ENCODE measurements around the gene WWC2.
"Not testable (repeated sequence)": the region's sequence is repeated elsewhere in the genome, so short reads cannot be mapped to it uniquely, and the experiment has no call there.

WWC2 gene

DNA sequence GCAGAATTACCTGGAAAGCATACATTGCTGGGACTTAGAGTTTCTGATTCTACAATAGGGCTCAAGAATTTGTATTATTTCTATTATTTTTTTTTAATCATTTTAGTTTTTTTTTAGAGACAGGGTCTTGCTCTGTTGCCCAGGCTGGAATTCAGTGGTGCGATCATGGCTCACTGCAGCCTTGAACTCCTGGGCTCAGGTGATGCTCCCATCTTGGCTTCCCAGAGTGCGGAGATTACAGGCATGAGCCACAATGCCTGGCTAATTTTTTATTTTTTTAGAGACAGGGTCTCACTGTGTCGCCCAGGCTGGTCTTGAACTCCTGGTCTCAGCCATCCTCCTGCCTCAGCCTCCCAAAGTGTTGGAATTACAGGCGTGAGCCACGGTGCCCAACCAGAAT is 92.6 kb downstream of the WWC2 start:
- DNase-seq (ENCODE audit: low read depth): no peak
- TF ChIP-seq, protein P1, sequence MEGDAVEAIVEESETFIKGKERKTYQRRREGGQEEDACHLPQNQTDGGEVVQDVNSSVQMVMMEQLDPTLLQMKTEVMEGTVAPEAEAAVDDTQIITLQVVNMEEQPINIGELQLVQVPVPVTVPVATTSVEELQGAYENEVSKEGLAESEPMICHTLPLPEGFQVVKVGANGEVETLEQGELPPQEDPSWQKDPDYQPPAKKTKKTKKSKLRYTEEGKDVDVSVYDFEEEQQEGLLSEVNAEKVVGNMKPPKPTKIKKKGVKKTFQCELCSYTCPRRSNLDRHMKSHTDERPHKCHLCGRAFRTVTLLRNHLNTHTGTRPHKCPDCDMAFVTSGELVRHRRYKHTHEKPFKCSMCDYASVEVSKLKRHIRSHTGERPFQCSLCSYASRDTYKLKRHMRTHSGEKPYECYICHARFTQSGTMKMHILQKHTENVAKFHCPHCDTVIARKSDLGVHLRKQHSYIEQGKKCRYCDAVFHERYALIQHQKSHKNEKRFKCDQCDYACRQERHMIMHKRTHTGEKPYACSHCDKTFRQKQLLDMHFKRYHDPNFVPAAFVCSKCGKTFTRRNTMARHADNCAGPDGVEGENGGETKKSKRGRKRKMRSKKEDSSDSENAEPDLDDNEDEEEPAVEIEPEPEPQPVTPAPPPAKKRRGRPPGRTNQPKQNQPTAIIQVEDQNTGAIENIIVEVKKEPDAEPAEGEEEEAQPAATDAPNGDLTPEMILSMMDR (IDR thresholded peaks at IDR 0.05; ENCODE audit: low read length, missing control alignments): no peak
- no peak overlapping the region for H3K4me3 ChIP-seq (replicated peaks; ENCODE audit: low read depth, low read length)

DNA sequence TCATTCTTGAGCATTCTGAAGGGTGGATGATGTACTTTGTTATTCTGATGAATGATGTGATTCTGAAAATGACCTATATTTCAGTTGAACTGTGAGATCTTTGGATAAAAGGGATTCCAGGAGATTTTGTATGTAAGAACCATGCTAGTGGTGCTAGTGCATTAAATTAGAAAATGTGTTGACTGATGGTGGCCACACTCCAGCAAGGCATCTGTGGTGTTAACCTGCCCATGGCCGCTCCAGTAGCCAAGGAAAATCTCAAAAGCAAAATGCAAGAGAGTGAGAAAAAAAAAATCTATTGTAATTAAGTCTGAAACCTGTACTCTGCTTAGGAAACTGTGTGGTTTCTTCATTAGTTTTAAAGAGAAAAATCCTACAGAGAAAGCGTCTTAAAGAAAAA is 93.5 kb downstream of the WWC2 start:
- no peak overlapping the region for H3K4me3 ChIP-seq (replicated peaks; ENCODE audit: low read depth, low read length)
- TF ChIP-seq, protein P1 (IDR thresholded peaks at IDR 0.05; ENCODE audit: low read length, missing control alignments): no peak
- DNase-seq (ENCODE audit: low read depth): no peak

DNA sequence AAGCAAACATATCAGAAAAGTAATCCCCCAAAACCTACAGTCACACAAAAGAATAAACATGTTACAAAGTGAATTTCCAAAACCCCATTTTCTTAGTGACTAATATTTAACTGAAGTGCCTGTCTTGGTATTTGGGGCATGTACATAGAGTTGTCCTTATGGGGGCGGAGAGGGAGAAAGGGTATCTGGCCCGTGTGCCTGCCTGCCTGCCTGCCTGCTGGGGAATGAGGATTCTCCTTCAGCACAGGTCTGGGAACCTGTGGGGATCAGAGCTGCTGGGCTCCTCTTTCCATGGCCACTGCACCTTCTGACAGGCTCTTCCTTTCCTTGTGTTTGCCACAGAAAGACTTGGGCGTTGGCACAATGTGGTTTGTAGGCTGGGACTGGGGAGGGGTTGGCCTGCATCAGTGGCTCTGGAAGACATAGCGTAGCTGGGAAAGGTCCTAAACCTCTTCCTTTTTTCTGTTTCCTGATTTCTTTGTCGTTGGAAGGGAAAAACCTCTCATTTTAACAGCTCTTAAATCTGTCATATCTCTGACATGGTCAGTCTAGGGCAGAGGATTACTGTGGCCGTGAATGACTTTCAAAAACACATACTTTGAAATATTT is 94.8 kb downstream of the WWC2 start:
- DNase-seq (ENCODE audit: low read depth); H3K4me3 ChIP-seq (replicated peaks; ENCODE audit: low read depth, low read length): not testable (repeated sequence)

DNA sequence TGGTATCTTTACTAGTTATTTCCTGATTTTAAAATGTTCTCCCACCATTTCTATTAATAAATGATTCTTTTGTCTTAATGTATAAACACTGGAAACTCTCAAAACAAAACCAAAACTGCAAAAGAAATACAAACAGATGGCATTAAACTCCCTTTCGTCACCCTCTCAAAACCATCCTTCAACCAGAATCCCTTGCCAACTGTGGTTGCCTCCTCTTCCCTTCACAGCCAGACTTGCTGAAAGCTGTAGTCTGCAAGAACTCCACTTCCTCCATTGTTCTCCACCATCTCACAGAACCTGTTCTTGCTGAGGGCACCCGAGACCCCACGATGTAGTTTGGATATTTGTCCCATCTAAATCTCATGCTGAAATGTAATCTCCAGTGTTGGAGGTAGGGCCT is 96.5 kb downstream of the WWC2 start:
- H3K4me3 ChIP-seq (replicated peaks; ENCODE audit: low read depth, low read length): no peak overlapping the region
- DNase-seq (ENCODE audit: low read depth): no peak
- TF ChIP-seq, protein P1 (IDR thresholded peaks at IDR 0.05; ENCODE audit: low read length, missing control alignments): no peak

DNA sequence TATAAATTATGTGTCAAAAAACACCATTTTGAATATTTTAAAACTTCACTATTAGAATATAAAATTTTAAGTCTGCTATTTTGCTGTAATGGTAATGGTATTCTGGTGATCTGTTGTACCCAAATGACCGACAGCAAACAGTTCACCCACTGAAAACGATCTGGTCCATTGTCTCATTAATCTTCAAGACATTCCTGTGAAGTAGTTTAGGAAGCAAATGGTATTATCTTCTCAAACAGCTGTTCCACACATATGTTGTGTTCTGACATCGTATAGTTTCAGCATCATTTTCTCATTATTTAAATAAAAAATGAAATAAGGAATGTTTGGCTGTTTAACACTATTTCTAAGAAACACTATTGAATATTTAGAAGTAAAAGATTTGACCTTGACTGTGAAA is 98.1 kb downstream of the WWC2 start:
- no peak for DNase-seq (ENCODE audit: low read depth)
- TF ChIP-seq, protein P1 (IDR thresholded peaks at IDR 0.05; ENCODE audit: low read length, missing control alignments): no peak
- H3K4me3 ChIP-seq (replicated peaks; ENCODE audit: low read depth, low read length): no peak overlapping the region

DNA sequence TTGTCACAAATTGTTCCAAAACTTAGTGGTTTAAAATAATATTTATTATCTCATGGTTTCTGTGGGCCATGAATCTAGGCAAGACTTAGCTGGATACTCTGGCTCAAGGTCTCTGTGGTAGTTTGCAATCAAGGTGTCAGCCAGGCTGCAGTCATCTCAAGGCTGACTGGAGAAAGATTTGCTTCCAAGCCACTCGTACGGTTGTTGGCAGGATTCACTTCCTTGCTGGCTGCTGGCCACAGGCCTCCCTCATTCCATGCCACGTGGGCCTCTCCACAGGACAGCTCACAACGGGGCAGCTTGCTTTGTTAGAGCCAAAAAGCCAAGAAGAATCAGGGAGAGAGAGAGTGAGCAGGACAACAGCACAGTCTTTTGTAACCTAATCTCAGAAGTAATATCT is 101.4 kb downstream of the WWC2 start:
- DNase-seq (ENCODE audit: low read depth): peak; percentile 97
- TF ChIP-seq, protein P1 (IDR thresholded peaks at IDR 0.05; ENCODE audit: low read length, missing control alignments): no peak
- H3K4me3 ChIP-seq (replicated peaks; ENCODE audit: low read depth, low read length): no peak overlapping the region

DNA sequence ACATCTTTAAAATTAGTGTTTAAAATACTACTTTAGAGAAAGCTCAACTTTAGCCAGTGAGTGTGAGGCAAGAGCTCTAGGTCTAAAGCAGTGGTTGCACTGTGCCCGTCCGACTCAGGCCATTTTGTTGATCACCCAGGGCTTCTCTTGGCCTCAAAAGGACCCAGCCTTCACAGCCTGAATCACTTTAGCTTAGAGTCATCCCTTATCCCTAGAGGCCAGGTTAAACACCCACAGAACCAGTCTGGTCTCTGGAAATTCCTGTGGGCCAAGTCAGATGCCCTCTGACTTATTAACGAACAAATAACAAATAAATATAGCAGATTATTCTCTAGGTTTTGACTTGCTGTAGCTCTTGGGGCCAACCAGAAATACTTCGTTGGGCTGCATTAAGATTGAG is 102.3 kb downstream of the WWC2 start:
- H3K4me3 ChIP-seq (replicated peaks; ENCODE audit: low read depth, low read length): no peak overlapping the region
- TF ChIP-seq, protein P1 (IDR thresholded peaks at IDR 0.05; ENCODE audit: low read length, missing control alignments): no peak
- DNase-seq (ENCODE audit: low read depth): peak; percentile 45
